HG03280 (cell line): Measurements from ENCODE around the gene ITGA7.

Source experiments
- ATAC-seq: cut with Tn5 transposase; IDR thresholded peaks from one replicate; pipeline ENCODE4 v1.9.1; 2021; ENCODE audit warnings: mild to moderate bottlenecking, moderate library complexity; ENCODE audit not compliant: unreplicated experiment

Gene ITGA7

GRCh38 chr12:55687746-55688145 lies 20.0 kb downstream of the ITGA7 start:
- ATAC-seq = no peak

GRCh38 chr12:55686366-55687010 lies 21.2 kb downstream of the ITGA7 start:
- ATAC-seq = no peak

GRCh38 chr12:55685671-55686070 lies 22.0 kb downstream of the ITGA7 start:
- no peak for ATAC-seq

GRCh38 chr12:55684761-55685370 lies 22.8 kb downstream of the ITGA7 start:
- ATAC-seq = no peak

GRCh38 chr12:55683676-55684075 lies 24.0 kb downstream of the ITGA7 start:
- no peak for ATAC-seq

DNA sequence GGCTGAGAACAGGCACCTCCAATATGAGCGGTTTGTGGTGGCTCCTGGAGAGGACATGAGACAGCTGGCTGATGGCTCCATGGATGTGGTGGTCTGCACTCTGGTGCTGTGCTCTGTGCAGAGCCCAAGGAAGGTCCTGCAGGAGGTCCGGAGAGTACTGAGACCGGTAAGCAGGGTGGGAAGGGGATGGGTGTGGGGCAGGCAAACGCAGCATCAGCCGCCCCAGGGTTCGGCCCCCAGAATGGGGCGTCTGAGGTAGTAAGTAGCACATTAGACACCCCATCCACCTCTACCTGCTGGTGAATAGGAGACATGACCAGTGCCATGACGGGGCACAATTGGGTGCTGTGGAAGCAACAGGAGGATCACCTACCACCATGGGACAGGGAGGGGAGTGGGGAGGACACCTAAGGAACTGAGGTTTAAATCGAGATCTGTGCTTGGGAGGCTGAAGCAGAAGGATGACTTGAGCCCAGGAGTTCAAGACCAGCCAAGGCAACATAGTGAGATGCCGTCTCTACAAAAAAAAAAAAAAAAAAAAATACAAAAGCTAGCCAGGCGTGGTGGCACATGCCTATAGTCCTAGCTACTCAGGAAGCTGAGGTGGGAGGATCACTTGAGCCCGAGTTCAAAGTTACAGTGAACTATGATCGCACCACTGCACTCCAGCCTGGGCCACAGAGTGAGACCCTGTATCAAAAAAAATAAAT lies 25.5 kb downstream of the ITGA7 start:
- ATAC-seq = no peak

DNA sequence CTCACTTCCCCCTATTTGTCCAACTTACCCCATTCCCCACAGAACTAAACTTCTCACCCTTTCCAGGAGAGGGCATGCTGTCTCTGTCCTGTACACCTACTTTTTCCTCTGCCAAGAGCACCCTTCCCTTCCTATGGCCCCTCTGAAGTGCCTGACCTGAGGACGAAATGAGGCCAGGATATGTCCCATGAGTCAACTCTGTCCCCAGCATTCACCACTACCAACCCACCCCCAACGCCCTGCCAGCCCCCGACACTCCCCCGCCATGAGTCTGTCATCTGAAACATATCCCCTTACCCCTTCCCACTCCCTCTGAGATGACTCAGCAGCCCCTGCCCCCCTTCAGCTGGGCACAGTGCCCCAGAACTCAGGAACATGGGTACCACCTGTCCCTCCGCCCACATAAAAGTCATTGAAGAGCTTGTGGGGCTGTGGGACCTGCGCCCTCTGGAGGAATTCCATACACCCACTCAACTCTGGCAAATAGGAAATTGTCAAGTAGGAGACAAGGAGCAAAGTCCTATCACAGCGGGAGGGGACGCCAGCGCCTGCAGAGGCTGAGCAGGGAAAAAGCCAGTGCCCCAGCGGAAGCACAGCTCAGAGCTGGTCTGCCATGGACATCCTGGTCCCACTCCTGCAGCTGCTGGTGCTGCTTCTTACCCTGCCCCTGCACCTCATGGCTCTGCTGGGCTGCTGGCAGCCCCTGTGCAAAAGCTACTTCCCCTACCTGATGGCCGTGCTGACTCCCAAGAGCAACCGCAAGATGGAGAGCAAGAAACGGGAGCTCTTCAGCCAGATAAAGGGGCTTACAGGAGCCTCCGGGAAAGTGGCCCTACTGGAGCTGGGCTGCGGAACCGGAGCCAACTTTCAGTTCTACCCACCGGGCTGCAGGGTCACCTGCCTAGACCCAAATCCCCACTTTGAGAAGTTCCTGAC lies 26.3 kb downstream of the ITGA7 start:
- no peak for ATAC-seq

GRCh38 chr12:55679691-55680090 lies 28.0 kb downstream of the ITGA7 start:
- ATAC-seq = no peak

GRCh38 chr12:55676707-55677106 lies 31.0 kb downstream of the ITGA7 start:
- no peak for ATAC-seq

DNA sequence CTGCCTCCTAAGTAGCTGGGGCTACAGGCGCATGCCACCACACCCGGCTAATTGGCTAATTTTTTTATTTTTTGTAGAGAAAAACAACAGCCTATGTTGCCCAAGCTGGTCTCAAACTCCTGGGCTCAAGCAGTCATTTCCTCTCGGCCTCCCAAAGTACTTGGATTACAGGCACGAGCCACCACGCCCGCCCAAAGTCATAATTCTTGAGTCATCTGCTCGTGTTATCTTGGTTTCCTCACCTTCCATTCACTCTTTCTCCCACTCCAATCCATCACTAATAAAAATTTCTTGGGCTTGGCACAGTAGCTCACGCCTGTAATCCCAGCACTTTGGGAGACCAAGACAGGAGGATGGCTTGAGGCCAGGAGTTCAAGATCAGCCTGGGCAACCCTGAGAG lies 32.0 kb downstream of the ITGA7 start:
- ATAC-seq = no peak

DNA sequence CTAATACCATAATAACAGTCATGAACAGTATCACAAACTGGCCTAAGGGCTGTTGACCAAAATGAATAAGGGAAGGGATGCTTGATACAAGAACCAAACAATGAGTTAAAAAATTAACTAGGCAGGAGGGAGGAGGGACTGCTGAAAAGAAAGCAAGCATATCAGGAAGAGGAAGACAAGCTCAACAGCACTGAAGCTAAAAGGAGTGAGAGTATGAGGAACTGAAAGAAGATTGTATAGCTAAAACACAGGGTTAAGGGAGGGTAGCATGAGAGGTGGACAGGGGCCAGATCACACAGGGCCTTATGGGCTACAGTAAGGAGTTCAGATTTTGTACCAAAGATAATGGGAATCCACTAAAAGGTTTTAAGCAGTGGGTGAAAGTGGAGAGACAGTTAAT lies 34.1 kb downstream of the ITGA7 start:
- ATAC-seq = peak; percentile 97

DNA sequence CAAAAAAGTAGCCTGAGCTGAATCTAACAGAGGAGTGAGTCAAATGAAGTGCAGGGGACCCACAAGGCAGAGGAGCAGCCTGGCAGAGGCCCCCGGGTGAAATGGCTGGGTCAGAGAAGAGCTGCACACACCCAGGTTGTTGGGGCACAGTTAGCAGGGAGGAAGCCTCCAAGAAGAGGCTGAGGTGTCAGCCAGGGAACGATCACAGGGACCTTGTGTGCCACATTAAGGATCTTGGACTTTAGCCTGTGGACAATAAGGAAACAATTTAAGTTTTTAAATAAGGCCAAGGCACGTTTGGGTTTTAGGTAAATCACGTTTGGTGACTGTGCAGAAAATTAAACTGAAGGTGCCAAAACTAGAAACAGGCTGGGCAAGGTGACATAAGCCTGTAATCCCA lies 36.0 kb downstream of the ITGA7 start:
- no peak for ATAC-seq

DNA sequence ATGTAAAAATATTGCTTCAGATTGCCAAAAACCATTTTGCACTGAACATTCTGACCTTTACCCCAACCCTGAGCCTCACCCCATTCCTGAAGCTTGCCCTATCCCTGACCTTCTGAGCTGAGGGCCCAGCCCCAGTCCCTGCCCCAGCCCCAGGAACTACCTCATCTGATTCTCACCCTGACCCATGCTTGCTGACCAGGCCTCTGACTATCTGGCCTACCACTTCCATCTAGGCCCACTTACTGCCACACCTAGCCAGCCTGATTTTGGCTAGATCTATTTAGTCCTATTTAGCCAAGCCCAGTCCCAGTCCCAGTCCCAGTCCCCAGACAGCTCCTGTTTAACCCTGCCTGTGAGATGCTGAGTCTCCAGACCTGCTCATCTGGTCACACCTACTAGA lies 37.4 kb downstream of the ITGA7 start:
- ATAC-seq = no peak

- no peak for ATAC-seq
These were observed 41.2 kb downstream of the ITGA7 start for GRCh38 chr12:55666508-55666907.

DNA sequence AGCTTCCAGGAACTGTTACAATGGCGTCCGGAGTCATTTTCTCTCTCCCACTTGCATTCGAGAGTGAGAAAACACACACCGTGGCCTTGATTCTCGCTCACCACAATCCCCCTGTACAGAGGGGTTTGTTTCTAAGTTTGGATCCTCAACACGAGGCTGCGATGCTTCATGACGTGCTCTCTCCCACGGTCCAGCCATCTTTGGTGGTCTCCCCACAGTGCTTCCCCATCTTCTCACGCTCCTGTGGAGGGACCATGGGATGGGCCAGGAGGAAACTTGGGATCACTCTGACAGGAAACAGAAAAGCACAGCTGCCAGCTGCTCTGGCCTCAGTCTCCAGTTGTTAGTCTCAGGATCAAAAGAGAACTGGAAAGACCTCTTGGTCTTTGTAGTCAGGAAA lies 42.9 kb downstream of the ITGA7 start:
- ATAC-seq = no peak

GRCh38 chr12:55663391-55663790 lies 44.3 kb downstream of the ITGA7 start:
- ATAC-seq = no peak

- no peak for ATAC-seq
These were observed 48.0 kb downstream of the ITGA7 start for GRCh38 chr12:55659486-55660385.

- ATAC-seq = no peak
These were observed 48.9 kb downstream of the ITGA7 start for GRCh38 chr12:55658635-55659391.

DNA sequence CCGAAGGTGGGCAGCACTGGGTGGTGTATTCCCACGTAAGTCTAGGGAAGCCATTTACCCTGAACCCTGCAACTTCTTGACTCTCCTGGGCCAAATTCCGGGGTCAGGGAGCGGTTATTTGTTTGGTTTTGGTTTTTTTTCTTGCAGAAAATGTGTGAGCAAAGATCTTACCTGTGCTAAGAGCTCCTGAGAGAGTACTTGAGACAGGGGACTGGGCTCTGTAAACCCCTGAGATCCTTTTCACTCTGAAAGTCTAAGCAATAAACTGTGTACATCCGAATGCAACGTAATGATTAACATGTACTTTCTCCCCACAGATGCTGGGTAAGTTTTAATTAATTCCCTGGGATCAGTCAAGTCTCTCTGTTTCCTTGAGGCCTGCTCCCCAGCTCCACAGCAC lies 49.5 kb downstream of the ITGA7 start:
- ATAC-seq = no peak

DNA sequence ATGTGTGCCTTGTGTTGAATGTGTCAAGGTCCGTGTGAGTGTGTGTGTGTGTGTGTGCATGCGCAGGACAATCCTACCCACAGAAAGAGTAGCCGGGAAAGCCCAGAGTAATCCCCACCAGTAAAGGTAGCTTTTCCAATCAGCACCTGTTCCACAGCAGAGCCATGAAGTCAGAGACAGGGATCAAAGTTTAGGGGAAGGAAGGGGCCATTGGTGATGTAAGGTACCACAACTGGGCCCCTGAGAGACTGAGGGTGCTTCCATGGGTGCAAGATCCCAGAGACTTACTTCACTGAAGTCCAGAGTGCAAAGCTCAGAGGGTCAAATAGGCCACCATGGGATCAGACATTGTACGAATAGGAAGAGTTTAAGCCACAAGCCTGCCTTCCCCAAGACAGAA lies 50.5 kb downstream of the ITGA7 start:
- ATAC-seq = no peak
